Panc1 (cell line): ENCODE results near the gene COPRS. TPM values are rescaled to one million over a fixed set of nuclear protein-coding genes. Genes with fewer than 3 reads are reported as not detected.

Experiments
- ATAC-seq: fragments of 200-7000 bp; cut with Tn5 transposase; 2 replicates; pipeline ENCODE4 v1.9.1; 2020; ENCODE audit warnings: mild to moderate bottlenecking, moderate library complexity
- BruUV-seq: library from RNA; stranded (reverse); fragments of 400-500 nt; replicated peaks from 2 replicates; lab custom pipeline; 2021; lab: Mats Ljungman, UMichigan
- CTCF ChIA-PET: fragments of 300-600 bp; sonication (Branson Sonifier 250); formaldehyde crosslinking; loops from one replicate; lab custom pipeline; 2022; ENCODE audit warnings: antibody characterized with exemption; lab: Charles Lee
- POLR2A ChIA-PET: fragments of 300-600 bp; sonication (Branson Sonifier 250); formaldehyde crosslinking; loops from one replicate; lab custom pipeline; 2022; ENCODE audit warnings: antibody characterized with exemption; lab: Charles Lee
- DNase-seq: peaks from one replicate; pipeline ENCODE4 v3.0.0-alpha.2; 2010; ENCODE audit warnings: low read depth, low spot score
- H3K27ac ChIP-seq: 2 replicates; pipeline ENCODE4 v1.5.1; 2011; ENCODE audit warnings: mild to moderate bottlenecking, low read length, inconsistent platforms
- H3K27me3 ChIP-seq: fragments of 200-500 bp; sonication (Bioruptor generic); 2 replicates; pipeline ENCODE4 v1.6.0; 2014; ENCODE audit warnings: low read length, inconsistent platforms; ENCODE audit not compliant: control insufficient read depth, insufficient read depth
- H3K36me3 ChIP-seq: fragments of 200-500 bp; sonication (Bioruptor generic); 2 replicates; pipeline ENCODE4 v1.5.1; 2014; ENCODE audit warnings: inconsistent platforms, mild to moderate bottlenecking, low read length, moderate library complexity; ENCODE audit not compliant: control insufficient read depth, insufficient read depth
- H3K4me1 ChIP-seq: 2 replicates; pipeline ENCODE4 v1.5.1; 2011; ENCODE audit warnings: inconsistent platforms, mild to moderate bottlenecking, low read length, moderate library complexity; ENCODE audit not compliant: control insufficient read depth, insufficient read depth
- H3K4me3 ChIP-seq, 2 experiments: 2 replicates each; pipeline ENCODE4 v1.5.1; 2011 to 2012; ENCODE audit warnings: low read depth in 2 of 2, low read length in 2 of 2, mild to moderate bottlenecking in 2 of 2, inconsistent platforms in 1 of 2, moderate library complexity in 1 of 2
- H3K9me3 ChIP-seq: fragments of 200-500 bp; sonication (Bioruptor generic); 2 replicates; pipeline ENCODE4 v1.5.1; 2014; ENCODE audit warnings: low read depth, mild to moderate bottlenecking, inconsistent platforms, low read length, moderate library complexity; ENCODE audit not compliant: control insufficient read depth, insufficient read depth
- POLR2AphosphoS5 ChIP-seq: IDR thresholded peaks from 2 replicates; pipeline ENCODE4 v1.6.1; 2012; ENCODE audit warnings: mild to moderate bottlenecking, low read depth, low read length, moderate library complexity
- SIN3A ChIP-seq: IDR thresholded peaks from 2 replicates; pipeline ENCODE4 v1.6.1; 2012; ENCODE audit warnings: low read depth, mild to moderate bottlenecking, low read length, moderate library complexity, borderline replicate concordance; ENCODE audit not compliant: insufficient read depth
- TCF7L2 ChIP-seq: IDR thresholded peaks from 2 replicates; pipeline ENCODE4 v1.6.1; 2011; ENCODE audit warnings: mild to moderate bottlenecking, low read depth, low read length, inconsistent platforms
- in situ Hi-C: cut with HindIII; loops from 2 replicates; pipeline ENCODE4 v1.10.0; 2016; ENCODE audit warnings: low sequenced_read_pairs, low pct_unique_long_range_greater_than_20kb
- intact Hi-C: fragments of 100-400 bp; cut with micrococcal nuclease; formaldehyde crosslinking; loops from one replicate; pipeline ENCODE4 v1.10.0; 2022; ENCODE audit not compliant: unreplicated experiment
- total RNA-seq: library from RNA; stranded (reverse); gene quantifications from one replicate; pipeline ENCODE4 v1.2.1, GENCODE V29; 2021; ENCODE audit not compliant: unreplicated experiment
- TF ChIP-seq, protein P1 (sequence below), 2 experiments: IDR thresholded peaks; 2 replicates each; pipeline ENCODE4 v1.6.1; 2011 to 2012; ENCODE audit warnings: low read depth in 2 of 2, control low read depth in 1 of 2, low read length in 1 of 2, mild to moderate bottlenecking in 1 of 2, moderate library complexity in 1 of 2; ENCODE audit not compliant: insufficient read depth in 1 of 2
- TF ChIP-seq, protein P2 (sequence below): fragments of 450-650 bp; IDR thresholded peaks from 2 replicates; pipeline ENCODE4 v1.5.1; 2017; ENCODE audit warnings: mild to moderate bottlenecking

Gene COPRS
- total RNA-seq, 1 experiment from 2014 or later: 152 TPM

DNA sequence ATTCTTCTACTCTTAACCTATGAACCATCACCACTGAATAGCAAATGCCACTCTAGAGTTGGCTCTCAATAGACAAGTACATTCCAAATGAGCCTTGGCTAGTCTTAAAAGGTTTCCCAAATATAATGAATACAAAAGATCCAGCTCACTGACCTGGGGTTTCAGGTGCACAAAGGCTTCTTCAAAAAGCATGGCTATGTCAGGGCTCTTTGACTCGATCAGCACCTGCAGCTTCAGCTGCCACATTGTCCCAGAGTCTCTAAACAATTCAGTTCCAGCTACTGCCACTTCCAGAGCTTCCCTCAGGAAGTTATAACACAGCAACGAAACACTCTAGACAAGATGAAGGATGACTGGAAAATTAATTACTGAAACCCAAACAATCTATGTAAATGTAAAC lies 16.0 kb upstream of the COPRS start:
- DNase-seq (no peak), ATAC-seq (no peak)
- BruUV-seq: no TSS peak
- H3K4me3 ChIP-seq: no peak overlapping the region
- H3K27me3 ChIP-seq: no peaks in the 10 kb centered on the region
- H3K27ac ChIP-seq: no peak overlapping the region
- TF ChIP-seq TCF7L2: no peak
- TF ChIP-seq, protein P1, sequence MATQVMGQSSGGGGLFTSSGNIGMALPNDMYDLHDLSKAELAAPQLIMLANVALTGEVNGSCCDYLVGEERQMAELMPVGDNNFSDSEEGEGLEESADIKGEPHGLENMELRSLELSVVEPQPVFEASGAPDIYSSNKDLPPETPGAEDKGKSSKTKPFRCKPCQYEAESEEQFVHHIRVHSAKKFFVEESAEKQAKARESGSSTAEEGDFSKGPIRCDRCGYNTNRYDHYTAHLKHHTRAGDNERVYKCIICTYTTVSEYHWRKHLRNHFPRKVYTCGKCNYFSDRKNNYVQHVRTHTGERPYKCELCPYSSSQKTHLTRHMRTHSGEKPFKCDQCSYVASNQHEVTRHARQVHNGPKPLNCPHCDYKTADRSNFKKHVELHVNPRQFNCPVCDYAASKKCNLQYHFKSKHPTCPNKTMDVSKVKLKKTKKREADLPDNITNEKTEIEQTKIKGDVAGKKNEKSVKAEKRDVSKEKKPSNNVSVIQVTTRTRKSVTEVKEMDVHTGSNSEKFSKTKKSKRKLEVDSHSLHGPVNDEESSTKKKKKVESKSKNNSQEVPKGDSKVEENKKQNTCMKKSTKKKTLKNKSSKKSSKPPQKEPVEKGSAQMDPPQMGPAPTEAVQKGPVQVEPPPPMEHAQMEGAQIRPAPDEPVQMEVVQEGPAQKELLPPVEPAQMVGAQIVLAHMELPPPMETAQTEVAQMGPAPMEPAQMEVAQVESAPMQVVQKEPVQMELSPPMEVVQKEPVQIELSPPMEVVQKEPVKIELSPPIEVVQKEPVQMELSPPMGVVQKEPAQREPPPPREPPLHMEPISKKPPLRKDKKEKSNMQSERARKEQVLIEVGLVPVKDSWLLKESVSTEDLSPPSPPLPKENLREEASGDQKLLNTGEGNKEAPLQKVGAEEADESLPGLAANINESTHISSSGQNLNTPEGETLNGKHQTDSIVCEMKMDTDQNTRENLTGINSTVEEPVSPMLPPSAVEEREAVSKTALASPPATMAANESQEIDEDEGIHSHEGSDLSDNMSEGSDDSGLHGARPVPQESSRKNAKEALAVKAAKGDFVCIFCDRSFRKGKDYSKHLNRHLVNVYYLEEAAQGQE (IDR thresholded peaks at IDR 0.05; ENCODE audit: insufficient read depth in 1 of 2, low read depth in 2 of 2, low read length in 1 of 2): no peak
- TF ChIP-seq SIN3A: no peak
- TF ChIP-seq, protein P2, sequence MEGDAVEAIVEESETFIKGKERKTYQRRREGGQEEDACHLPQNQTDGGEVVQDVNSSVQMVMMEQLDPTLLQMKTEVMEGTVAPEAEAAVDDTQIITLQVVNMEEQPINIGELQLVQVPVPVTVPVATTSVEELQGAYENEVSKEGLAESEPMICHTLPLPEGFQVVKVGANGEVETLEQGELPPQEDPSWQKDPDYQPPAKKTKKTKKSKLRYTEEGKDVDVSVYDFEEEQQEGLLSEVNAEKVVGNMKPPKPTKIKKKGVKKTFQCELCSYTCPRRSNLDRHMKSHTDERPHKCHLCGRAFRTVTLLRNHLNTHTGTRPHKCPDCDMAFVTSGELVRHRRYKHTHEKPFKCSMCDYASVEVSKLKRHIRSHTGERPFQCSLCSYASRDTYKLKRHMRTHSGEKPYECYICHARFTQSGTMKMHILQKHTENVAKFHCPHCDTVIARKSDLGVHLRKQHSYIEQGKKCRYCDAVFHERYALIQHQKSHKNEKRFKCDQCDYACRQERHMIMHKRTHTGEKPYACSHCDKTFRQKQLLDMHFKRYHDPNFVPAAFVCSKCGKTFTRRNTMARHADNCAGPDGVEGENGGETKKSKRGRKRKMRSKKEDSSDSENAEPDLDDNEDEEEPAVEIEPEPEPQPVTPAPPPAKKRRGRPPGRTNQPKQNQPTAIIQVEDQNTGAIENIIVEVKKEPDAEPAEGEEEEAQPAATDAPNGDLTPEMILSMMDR: no peak
- TF ChIP-seq POLR2AphosphoS5: no peak
- H3K9me3 ChIP-seq: no peaks in the 10 kb centered on the region
- intact Hi-C loops (no loop called here), in situ Hi-C loops (no loop called here)
- H3K4me1 ChIP-seq: no peaks in the 10 kb centered on the region
- peaks cover 19% of the 10 kb centered on the region for H3K36me3 ChIP-seq
- ChIA-PET POLR2A (no interaction called here), CTCF (no interaction called here)

DNA sequence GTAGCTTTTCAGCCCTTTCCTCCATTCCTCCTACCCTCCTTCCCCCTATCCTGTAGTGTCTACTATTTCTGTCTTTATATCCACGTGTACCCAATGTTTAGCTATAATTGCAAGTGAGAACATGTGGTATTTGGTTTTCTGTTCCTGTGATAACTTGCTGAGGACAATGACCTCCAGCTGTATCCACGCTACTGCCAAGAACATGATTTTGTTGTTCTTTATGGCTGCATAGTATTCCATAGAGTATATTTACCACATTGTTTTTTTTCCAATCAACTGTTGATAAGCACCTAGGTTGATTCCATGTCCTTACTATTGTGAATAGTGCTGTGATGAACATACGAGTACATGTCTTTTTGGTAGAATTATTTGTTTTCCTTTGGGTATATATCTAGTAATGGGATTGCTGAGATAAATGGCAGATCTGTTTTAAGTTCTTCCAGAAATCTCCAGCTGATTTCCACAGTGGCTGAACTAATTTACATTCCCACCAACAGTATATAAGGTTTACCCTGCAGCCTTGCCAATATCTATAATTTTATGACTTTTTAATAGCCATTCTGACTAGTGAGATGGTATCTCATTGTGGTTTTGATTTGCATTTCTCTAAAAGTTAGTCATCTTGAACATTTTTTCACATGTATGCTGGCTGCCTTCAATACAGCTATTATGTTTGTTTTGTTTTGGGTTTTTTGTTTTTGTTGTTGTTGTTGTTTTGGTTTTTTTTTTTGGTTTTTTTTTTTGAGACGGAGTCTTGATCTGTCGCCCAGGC lies 10.9 kb upstream of the COPRS start:
- Histone ChIP-seq H3K4me1 (no peaks in the 10 kb centered on the region), H3K4me3 (no peak overlapping the region), H3K36me3 (peaks cover 9% of the 10 kb centered on the region), H3K27ac (no peak overlapping the region), H3K27me3 (no peaks in the 10 kb centered on the region), H3K9me3 (no peaks in the 10 kb centered on the region)
- in situ Hi-C loops: no loop called here
- DNase-seq (no peak), ATAC-seq (0 out of 2 replicates have a peak, but pooled peaks have one; percentile 15)
- CTCF ChIA-PET: interaction anchor here (0.6 kb wide), 1 partner anchor 391 kb away, joined by 3 read pairs; no protein-coding TSS in a partner anchor
- POLR2A ChIA-PET: interaction anchor here (0.6 kb wide), 1 partner anchor 481 kb away, joined by 5 read pairs; no protein-coding TSS in a partner anchor
- BruUV-seq: TSS peak; percentile 60
- intact Hi-C loops: no loop called here
- TF ChIP-seq POLR2AphosphoS5: no peak
- TF ChIP-seq, protein P2: no peak
